ENCODE measurements around the gene BTBD6. TPM values are rescaled to one million over a fixed set of nuclear protein-coding genes. Genes with fewer than 3 reads are reported as not detected.

BTBD6 gene
- total RNA-seq, 1 experiment from 2014 or later = 7.8 TPM

DNA sequence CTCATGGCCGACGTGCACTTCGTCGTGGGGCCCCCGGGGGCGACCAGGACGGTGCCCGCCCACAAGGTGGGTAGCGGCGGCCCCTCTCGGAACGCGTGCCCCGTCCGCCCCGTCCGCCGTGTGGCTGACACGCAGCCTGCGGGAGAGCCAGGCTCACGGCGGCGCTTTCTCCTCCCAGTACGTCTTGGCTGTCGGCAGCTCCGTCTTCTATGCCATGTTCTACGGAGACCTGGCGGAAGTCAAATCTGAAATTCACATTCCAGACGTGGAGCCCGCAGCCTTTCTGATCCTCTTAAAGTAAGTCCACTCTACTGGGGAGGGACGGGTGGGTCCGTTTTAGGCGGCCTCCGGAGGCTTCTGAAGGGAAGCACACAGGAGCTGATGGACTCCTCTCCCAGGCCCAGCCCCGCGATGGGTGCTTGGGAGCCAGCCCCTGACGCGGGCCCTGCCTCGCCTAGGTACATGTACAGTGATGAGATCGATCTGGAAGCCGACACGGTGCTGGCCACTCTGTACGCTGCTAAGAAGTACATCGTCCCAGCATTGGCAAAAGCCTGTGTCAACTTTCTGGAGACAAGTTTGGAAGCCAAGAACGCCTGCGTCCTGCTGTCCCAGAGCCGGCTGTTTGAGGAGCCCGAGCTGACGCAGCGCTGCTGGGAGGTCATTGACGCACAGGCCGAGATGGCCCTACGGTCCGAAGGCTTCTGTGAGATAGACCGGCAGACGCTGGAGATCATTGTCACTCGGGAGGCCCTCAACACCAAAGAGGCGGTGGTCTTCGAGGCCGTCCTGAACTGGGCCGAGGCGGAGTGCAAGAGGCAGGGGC lies 1.1 kb downstream of the BTBD6 start:
- no peak overlapping the region; the same call in 1 of the 2 replicates for H3K27ac Mint-ChIP-seq

More for the DNA sequence above, 1.1 kb downstream of the BTBD6 start:
- ATAC-seq = peak; percentile 21
- ChIA-PET CTCF (interaction anchor here (0.8 to 3.6 kb wide), 16 partner anchors 11 to 237 kb away, joined by 3 to 11 read pairs (median 4); partner anchors contain the start of genes CRIP1, JAG2 and NUDT14), POLR2A (interaction anchor here (1.7 kb wide), 1 partner anchor 51 kb away, joined by 10 read pairs; the partner anchor contains the start of gene BRF1)
- DNase-seq (ENCODE audit: low spot score) = peak; percentile 34
- TF ChIP-seq ATF1 (CRISPR knock-in tag; IDR thresholded peaks at IDR 0.05) (no peak), NR3C1 (CRISPR knock-in tag; conservative IDR thresholded peaks at IDR 0.05; ENCODE audit: low read depth) (0 out of 2 replicates have a peak, but pooled peaks have one; percentile 28), ZNF121 (CRISPR knock-in tag; IDR thresholded peaks at IDR 0.05) (no peak), CDX4 (CRISPR knock-in tag; IDR thresholded peaks at IDR 0.05; ENCODE audit: borderline replicate concordance) (no peak), E2F5 (CRISPR knock-in tag; IDR thresholded peaks at IDR 0.05) (peak; percentile 35; the same call in 1 of the 2 replicates), ZNF425 (CRISPR knock-in tag; conservative IDR thresholded peaks at IDR 0.05) (no peak), HMGXB4 (CRISPR knock-in tag; IDR thresholded peaks at IDR 0.05) (no peak), NR2C2 (CRISPR knock-in tag; IDR thresholded peaks at IDR 0.05) (no peak), RELA (CRISPR knock-in tag; IDR thresholded peaks at IDR 0.05; ENCODE audit: borderline replicate concordance) (no peak), MXD4 (CRISPR knock-in tag; IDR thresholded peaks at IDR 0.05; ENCODE audit: borderline replicate concordance) (no peak), ZBTB43 (CRISPR knock-in tag; IDR thresholded peaks at IDR 0.05) (no peak)
- TF ChIP-seq, protein P1, sequence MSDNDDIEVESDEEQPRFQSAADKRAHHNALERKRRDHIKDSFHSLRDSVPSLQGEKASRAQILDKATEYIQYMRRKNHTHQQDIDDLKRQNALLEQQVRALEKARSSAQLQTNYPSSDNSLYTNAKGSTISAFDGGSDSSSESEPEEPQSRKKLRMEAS (CRISPR knock-in tag; IDR thresholded peaks at IDR 0.05) = peak; percentile 36; the same call in 1 of the 2 replicates
- TF ChIP-seq, protein P2, sequence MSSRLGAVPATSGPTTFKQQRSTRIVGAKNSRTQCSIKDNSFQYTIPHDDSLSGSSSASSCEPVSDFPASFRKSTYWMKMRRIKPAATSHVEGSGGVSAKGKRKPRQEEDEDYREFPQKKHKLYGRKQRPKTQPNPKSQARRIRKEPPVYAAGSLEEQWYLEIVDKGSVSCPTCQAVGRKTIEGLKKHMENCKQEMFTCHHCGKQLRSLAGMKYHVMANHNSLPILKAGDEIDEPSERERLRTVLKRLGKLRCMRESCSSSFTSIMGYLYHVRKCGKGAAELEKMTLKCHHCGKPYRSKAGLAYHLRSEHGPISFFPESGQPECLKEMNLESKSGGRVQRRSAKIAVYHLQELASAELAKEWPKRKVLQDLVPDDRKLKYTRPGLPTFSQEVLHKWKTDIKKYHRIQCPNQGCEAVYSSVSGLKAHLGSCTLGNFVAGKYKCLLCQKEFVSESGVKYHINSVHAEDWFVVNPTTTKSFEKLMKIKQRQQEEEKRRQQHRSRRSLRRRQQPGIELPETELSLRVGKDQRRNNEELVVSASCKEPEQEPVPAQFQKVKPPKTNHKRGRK (CRISPR knock-in tag; IDR thresholded peaks at IDR 0.05; ENCODE audit: borderline replicate concordance) = no peak
- H3K36me3 Mint-ChIP-seq = peaks cover 6% of the 10 kb centered on the region; the same call in 1 of the 2 replicates
- H3K9me3 Mint-ChIP-seq = no peaks in the 10 kb centered on the region
- no peaks in the 10 kb centered on the region; the same call in 1 of the 2 replicates for H3K27me3 Mint-ChIP-seq (ENCODE audit: low read depth)
- H3K4me1 Mint-ChIP-seq = peaks cover 5% of the 10 kb centered on the region
- H3K4me3 Mint-ChIP-seq = peak overlapping the region; percentile 67
